T-cell (primary cell): ENCODE results near the gene SMAD6. TPM values are rescaled to one million over a fixed set of nuclear protein-coding genes. Genes with fewer than 3 reads are reported as not detected.

ENCODE experiments used
- ATAC-seq, 4 experiments: fragments of 200-7000 bp in 3 of 4; fragments of 150-1000 bp in 1 of 4; cut with Tn5 transposase; replicated peaks in 1 of 4; 1 replicate in 3 of 4; 2 replicates in 1 of 4; pipeline ENCODE4 v1.10.0; 2021; ENCODE audit warnings: moderate library complexity in 3 of 4, mild to moderate bottlenecking in 2 of 4, moderate number of reproducible peaks in 1 of 4
- CTCF ChIA-PET, 2 donors: fragments of 300-600 bp; sonication (Branson Sonifier 250); formaldehyde crosslinking; loops; one replicate each; lab custom pipeline; 2022; ENCODE audit warnings: antibody characterized with exemption in 2 of 2; lab: Charles Lee
- POLR2A ChIA-PET, 2 donors: fragments of 300-600 bp; sonication (Branson Sonifier 250); formaldehyde crosslinking; loops; one replicate each; lab custom pipeline; 2022; ENCODE audit warnings: antibody characterized with exemption in 2 of 2; lab: Charles Lee
- DNase-seq, 35 experiments: peaks; one replicate each; pipeline versions ENCODE4 v3.0.0 to v3.0.0-alpha.2; 2013 to 2023
- H3K27ac ChIP-seq: one replicate; pipeline ENCODE4 v1.5.1; 2013; ENCODE audit warnings: low read length
- H3K27me3 ChIP-seq, 2 experiments: replicated peaks in 1 of 2; 1 replicate in 1 of 2; 2 replicates in 1 of 2; pipeline versions ENCODE4 v1.6.1 to v1.7.0; 2013; ENCODE audit warnings: low read length in 1 of 2, mixed read lengths in 1 of 2; ENCODE audit not compliant: control insufficient read depth in 2 of 2, insufficient read depth in 2 of 2; ENCODE audit errors: extremely low read depth in 1 of 2
- H3K36me3 ChIP-seq, 2 donors: 1 replicate in 1 of 2; 2 replicates in 1 of 2; pipeline versions ENCODE4 v1.6.1 to v1.7.0; 2013; ENCODE audit warnings: low read length in 1 of 2; ENCODE audit not compliant: control insufficient read depth in 2 of 2, insufficient read depth in 1 of 2; ENCODE audit errors: extremely low read depth in 1 of 2
- H3K4me1 ChIP-seq, 2 experiments: 1 replicate in 1 of 2; 2 replicates in 1 of 2; pipeline versions ENCODE4 v1.6.1 to v1.7.0; 2013; ENCODE audit warnings: low read length in 2 of 2, mixed read lengths in 1 of 2; ENCODE audit not compliant: insufficient read depth in 2 of 2, control insufficient read depth in 1 of 2; ENCODE audit errors: extremely low read depth in 1 of 2
- H3K4me3 ChIP-seq, 2 donors: 1 replicate in 1 of 2; 2 replicates in 1 of 2; pipeline versions ENCODE4 v1.5.1 to v1.7.0; 2013; ENCODE audit warnings: mild to moderate bottlenecking in 2 of 2, low read length in 1 of 2, moderate library complexity in 1 of 2; ENCODE audit not compliant: control insufficient read depth in 1 of 2; ENCODE audit errors: extremely low read depth in 1 of 2
- H3K9me3 ChIP-seq: 2 replicates; pipeline ENCODE4 v1.7.0; 2013
- H3K27ac Mint-ChIP-seq, 2 donors: one replicate each; pipeline ENCODE4 v1.8.0; 2020 to 2021; ENCODE audit warnings: mild to moderate bottlenecking in 2 of 2, mixed read lengths in 2 of 2
- H3K27me3 Mint-ChIP-seq, 2 donors: one replicate each; pipeline ENCODE4 v1.8.0; 2021 to 2022; ENCODE audit warnings: mixed read lengths in 2 of 2
- H3K36me3 Mint-ChIP-seq: one replicate; pipeline ENCODE4 v1.8.0; 2021; ENCODE audit warnings: mixed read lengths
- H3K4me1 Mint-ChIP-seq, 3 donors: one replicate each; pipeline ENCODE4 v1.8.0; 2020 to 2022; ENCODE audit warnings: mixed read lengths in 3 of 3, mild to moderate bottlenecking in 1 of 3
- H3K4me3 Mint-ChIP-seq, 3 donors: one replicate each; pipeline ENCODE4 v1.8.0; 2020 to 2022; ENCODE audit warnings: mild to moderate bottlenecking in 3 of 3, mixed read lengths in 3 of 3, moderate library complexity in 3 of 3
- H3K9me3 Mint-ChIP-seq, 3 donors: one replicate each; pipeline ENCODE4 v1.8.0; 2020 to 2022; ENCODE audit warnings: mixed read lengths in 3 of 3
- WGBS: methylation state at CpG from one replicate; pipeline ENCODE4 v1.1.5; 2013; ENCODE audit warnings: missing lambda C conversion rate; ENCODE audit not compliant: insufficient coverage; 5-methylcytosine and 5-hydroxymethylcytosine counted together
- total RNA-seq, 35 experiments: library from RNA in 6 of 35; stranded (reverse) in 6 of 35; fragments of 120-200 nt in 1 of 35; gene quantifications; one replicate each; pipeline versions ENCODE4 v1.2.1 to v1.2.4 and lab custom pipeline; 2013 to 2026

SMAD6 gene
- total RNA-seq, 5 donors from 2014 or later (not counting 1 experiment from before 2014, with no cell fraction given) = 0.13 to 0.55 (median 0.33) TPM

- H3K4me3 Mint-ChIP-seq = no peak overlapping the region
Measured at GRCh38 chr15:66786708-66787488, 84.9 kb downstream of the SMAD6 start.

GRCh38 chr15:66787489-66787871 is 85.4 kb downstream of the SMAD6 start:
- DNase-seq (no peak), ATAC-seq (no peak)
- WGBS = 89% methylated on average over 1 of the region's 1 CpG
- ChIA-PET CTCF (no interaction called here), POLR2A (no interaction called here)
- Histone ChIP-seq H3K27me3 (peaks cover 0 to 3% of the 10 kb centered on the region in 2 experiments), H3K4me3 (no peak overlapping the region), H3K36me3 (no peaks in the 10 kb centered on the region), H3K4me1 (no peaks in the 10 kb centered on the region), H3K27ac (no peak overlapping the region), H3K9me3 (no peaks in the 10 kb centered on the region)
- H3K27me3 Mint-ChIP-seq = peaks cover 0 to 2% of the 10 kb centered on the region in 2 donors
- no peaks in the 10 kb centered on the region for H3K4me1 Mint-ChIP-seq
- no peak overlapping the region for H3K4me3 Mint-ChIP-seq
- H3K27ac Mint-ChIP-seq = no peak overlapping the region
- no peaks in the 10 kb centered on the region for H3K36me3 Mint-ChIP-seq
- peaks cover 0 to 4% (median 0%) of the 10 kb centered on the region in 3 donors for H3K9me3 Mint-ChIP-seq

More at GRCh38 chr15:66786708-66787488, 84.9 kb downstream of the SMAD6 start:
- peaks cover 0 to 4% (median 0%) of the 10 kb centered on the region in 3 donors for H3K9me3 Mint-ChIP-seq
- POLR2A ChIA-PET = no interaction called here
- ATAC-seq (no peak), DNase-seq (no peak)
- 64% methylated on average over 5 of the region's 8 CpGs for WGBS
- Histone ChIP-seq H3K27me3 (peaks cover 0 to 3% of the 10 kb centered on the region in 2 experiments), H3K4me1 (no peaks in the 10 kb centered on the region), H3K4me3 (no peak overlapping the region), H3K9me3 (no peaks in the 10 kb centered on the region), H3K27ac (no peak overlapping the region), H3K36me3 (no peaks in the 10 kb centered on the region)
- H3K36me3 Mint-ChIP-seq = no peaks in the 10 kb centered on the region
- no peaks in the 10 kb centered on the region for H3K4me1 Mint-ChIP-seq
- H3K27me3 Mint-ChIP-seq = peaks cover 0 to 2% of the 10 kb centered on the region in 2 donors
- CTCF ChIA-PET = no interaction called here
- no peak overlapping the region for H3K27ac Mint-ChIP-seq

DNA sequence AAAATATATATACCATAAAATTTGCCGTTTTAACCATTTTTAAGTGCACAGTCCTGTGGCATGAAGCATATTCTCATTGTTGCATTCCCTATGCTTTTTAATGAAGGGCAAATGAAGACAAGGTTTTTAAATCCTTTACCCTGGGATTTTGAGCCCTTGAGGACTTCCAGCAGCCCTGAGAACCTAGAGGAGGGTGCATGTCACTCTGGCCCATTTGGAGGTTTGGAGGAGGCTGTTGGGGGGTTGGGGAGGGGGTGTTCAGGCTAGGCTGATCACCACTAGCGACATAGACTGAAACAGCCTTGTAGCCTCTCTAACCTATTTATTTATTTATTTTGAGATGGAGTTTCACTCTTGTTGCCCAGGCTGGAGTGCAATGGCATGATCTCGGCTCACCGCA is 86.0 kb downstream of the SMAD6 start:
- no peaks in the 10 kb centered on the region for H3K36me3 ChIP-seq
- POLR2A ChIA-PET = no interaction called here

GRCh38 chr15:66789029-66790025 is 87.3 kb downstream of the SMAD6 start:
- H3K27me3 Mint-ChIP-seq = peaks cover 0 to 2% of the 10 kb centered on the region in 2 donors
- no peak overlapping the region for H3K27ac ChIP-seq
- H3K4me3 ChIP-seq = no peak overlapping the region
- H3K9me3 Mint-ChIP-seq = peaks cover 0 to 4% (median 0%) of the 10 kb centered on the region in 3 donors
- DNase-seq = no peak
- no peaks in the 10 kb centered on the region for H3K9me3 ChIP-seq
- H3K27ac Mint-ChIP-seq = no peak overlapping the region
- no peak overlapping the region for H3K4me3 Mint-ChIP-seq
- ChIA-PET POLR2A (no interaction called here), CTCF (no interaction called here)
- 65% methylated on average over 2 of the region's 5 CpGs for WGBS
- ATAC-seq = no peak
- H3K27me3 ChIP-seq = peaks cover 0 to 8% of the 10 kb centered on the region in 2 experiments
- H3K36me3 ChIP-seq = no peaks in the 10 kb centered on the region
- no peaks in the 10 kb centered on the region for H3K4me1 ChIP-seq
- no peaks in the 10 kb centered on the region for H3K36me3 Mint-ChIP-seq
- no peaks in the 10 kb centered on the region for H3K4me1 Mint-ChIP-seq

More for the DNA sequence above, 86.0 kb downstream of the SMAD6 start:
- CTCF ChIA-PET = no interaction called here
- Mint-ChIP-seq H3K4me3 (no peak overlapping the region), H3K4me1 (no peaks in the 10 kb centered on the region), H3K27me3 (peaks cover 0 to 2% of the 10 kb centered on the region in 2 donors), H3K9me3 (peaks cover 0 to 4% (median 0%) of the 10 kb centered on the region in 3 donors), H3K36me3 (no peaks in the 10 kb centered on the region), H3K27ac (no peak overlapping the region)
- H3K4me1 ChIP-seq = no peaks in the 10 kb centered on the region
- H3K4me3 ChIP-seq = no peak overlapping the region
- ATAC-seq (no peak), DNase-seq (no peak)
- H3K9me3 ChIP-seq = no peaks in the 10 kb centered on the region
- no CpG with 5 or more reads among the region's 4 CpGs for WGBS
- peaks cover 0 to 7% of the 10 kb centered on the region in 2 experiments for H3K27me3 ChIP-seq
- H3K27ac ChIP-seq = no peak overlapping the region

- ChIA-PET POLR2A (no interaction called here), CTCF (no interaction called here)
- no peak overlapping the region for H3K4me3 ChIP-seq
- WGBS = 100% methylated on average over 8 of the region's 10 CpGs
- Mint-ChIP-seq H3K4me3 (no peak overlapping the region), H3K27ac (no peak overlapping the region), H3K27me3 (peaks cover 3 to 12% of the 10 kb centered on the region in 2 donors), H3K36me3 (no peaks in the 10 kb centered on the region), H3K4me1 (no peaks in the 10 kb centered on the region), H3K9me3 (peaks cover 0 to 4% (median 0%) of the 10 kb centered on the region in 3 donors)
- no peaks in the 10 kb centered on the region for H3K4me1 ChIP-seq
- H3K36me3 ChIP-seq = no peaks in the 10 kb centered on the region
- H3K27ac ChIP-seq = no peak overlapping the region
- no peaks in the 10 kb centered on the region for H3K9me3 ChIP-seq
- peaks cover 0 to 14% of the 10 kb centered on the region in 2 experiments for H3K27me3 ChIP-seq
- DNase-seq (no peak), ATAC-seq (no peak)
Measured at GRCh38 chr15:66795851-66796250, 93.8 kb downstream of the SMAD6 start.

GRCh38 chr15:66796343-66796742 is 94.3 kb downstream of the SMAD6 start:
- POLR2A ChIA-PET = no interaction called here
- DNase-seq (no peak), ATAC-seq (no peak)
- Histone ChIP-seq H3K9me3 (no peaks in the 10 kb centered on the region), H3K27me3 (peaks cover 0 to 14% of the 10 kb centered on the region in 2 experiments), H3K4me3 (no peak overlapping the region), H3K36me3 (no peaks in the 10 kb centered on the region), H3K4me1 (no peaks in the 10 kb centered on the region), H3K27ac (no peak overlapping the region)
- Mint-ChIP-seq H3K36me3 (no peaks in the 10 kb centered on the region), H3K27ac (no peak overlapping the region), H3K9me3 (no peaks in the 10 kb centered on the region), H3K4me3 (no peak overlapping the region), H3K4me1 (no peaks in the 10 kb centered on the region), H3K27me3 (peaks cover 3 to 12% of the 10 kb centered on the region in 2 donors)
- WGBS = 100% methylated on average over 1 of the region's 1 CpG
- CTCF ChIA-PET = no interaction called here
